GM03348 (cell line): ENCODE results near the gene DCLK1.
A peak's percentile ranks its signal among the peaks of the same experiment; 100 is the strongest.

ENCODE experiments used
- DNase-seq: peaks from one replicate; pipeline ENCODE4 v3.0.0; 2012; ENCODE audit warnings: low spot score

DCLK1 gene

DNA sequence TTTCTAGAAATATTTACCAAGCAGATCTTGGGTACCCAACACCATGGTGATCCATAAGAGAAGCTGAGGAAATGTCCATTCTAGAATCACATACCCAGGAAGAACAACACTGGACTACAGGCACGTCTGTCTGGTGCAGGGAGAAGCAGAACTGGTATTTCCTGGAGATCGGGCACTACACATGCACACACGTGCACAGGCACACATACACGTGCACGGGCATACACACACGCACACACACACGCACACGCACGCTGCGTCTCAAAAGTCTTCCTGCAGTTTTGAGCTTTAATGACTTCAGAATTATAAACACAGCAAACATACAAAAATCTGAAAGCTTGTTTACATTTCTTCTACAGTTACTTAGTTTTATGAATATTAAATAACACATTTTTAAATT is 189.8 kb downstream of the DCLK1 start:
- no peak for DNase-seq

DNA sequence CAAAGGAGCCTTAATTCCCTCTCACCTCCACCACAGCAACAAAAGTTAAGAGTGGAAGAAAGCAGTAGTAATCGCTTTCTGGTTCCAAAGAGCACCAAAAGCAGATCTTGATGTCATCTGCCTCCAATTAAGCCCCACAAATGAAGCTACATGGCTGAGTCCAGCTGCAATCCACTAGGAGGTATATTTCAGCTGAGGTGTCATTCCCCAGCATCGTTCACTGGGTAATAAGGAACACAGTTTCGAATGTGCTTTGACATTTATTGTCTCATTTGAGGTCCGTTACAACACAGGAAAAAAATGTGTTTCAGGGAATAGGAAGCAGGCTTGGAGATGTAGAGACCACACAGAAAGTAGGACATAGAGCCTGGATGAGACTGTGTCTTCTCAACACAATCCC is 190.4 kb downstream of the DCLK1 start:
- no peak for DNase-seq

DNA sequence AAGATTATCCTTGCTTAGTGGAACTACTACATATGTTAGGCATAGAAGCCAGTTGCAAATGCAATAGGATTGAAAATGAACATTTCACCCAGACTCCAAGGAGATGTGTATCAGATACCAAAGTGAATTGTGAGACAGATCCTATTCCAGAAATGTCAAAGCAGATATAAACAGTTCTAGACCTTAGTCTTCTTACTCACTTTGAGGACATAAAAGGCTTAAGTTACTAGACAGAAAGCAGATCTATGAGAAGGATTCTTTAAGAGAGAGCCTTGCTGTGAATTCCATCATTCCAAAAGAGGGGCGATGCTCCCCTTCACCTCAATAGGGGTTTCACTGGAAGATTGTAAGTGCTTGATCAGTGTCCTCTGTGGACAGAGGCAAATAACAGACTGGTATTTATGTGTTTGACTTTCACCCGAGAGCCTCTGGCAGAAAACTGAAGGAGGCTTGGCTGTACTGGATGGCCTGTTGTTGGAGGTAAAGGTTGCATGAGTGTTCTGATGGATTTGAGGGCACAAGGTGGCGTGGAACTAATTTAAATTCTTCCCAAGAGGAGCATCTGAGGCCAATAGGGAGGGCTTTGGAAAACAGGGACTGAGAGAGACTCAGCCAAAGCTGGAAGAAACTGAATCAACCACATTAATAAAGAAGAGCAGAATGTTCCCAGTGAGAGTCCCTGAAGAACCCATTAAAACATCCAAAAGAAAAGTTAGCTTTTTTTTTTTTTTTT is 194.8 kb downstream of the DCLK1 start:
- no peak for DNase-seq

DNA sequence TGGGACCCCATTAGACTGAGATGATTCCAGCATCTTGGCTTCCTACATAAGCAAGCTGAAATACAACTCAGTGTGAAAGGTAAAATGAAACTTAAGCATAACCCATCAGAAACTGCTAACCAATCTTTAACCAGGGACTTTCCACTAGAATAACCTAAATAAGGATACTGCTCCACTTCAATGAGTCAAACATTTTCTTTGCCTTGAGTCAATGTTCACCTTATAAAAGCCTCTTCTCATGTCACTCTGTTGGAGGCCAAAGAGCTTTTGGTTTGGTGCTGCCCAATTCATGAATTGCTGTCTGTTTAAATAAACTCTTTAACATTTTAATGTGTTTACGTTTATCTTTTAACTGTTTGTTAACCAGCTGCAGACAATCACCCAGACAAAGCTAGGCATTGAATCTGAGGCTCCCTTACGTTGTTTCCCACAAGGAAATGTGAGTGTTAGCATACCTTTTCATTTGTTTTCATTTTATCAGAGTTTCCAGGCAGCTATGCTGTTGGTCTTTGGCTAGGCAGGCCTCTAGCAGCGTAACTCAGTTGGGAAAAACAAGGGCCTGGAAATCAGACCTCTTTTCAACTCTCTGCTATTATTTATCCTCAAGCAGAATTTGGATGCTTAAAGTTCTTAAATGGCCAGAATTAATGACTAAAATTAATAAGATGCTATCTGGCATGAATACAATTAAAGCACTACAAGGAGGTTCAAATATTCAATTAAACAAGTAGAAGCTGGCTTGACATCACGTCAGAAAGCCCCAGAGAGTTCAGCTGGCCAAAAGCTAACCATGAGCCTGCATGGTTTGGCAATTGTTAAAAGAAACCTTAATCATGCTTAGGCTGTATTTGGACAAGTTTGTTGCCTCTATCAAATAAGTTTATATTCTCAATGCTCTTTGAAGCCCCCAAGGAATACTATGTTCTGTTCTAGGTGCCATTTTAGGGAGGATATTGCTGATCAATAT is 200.2 kb downstream of the DCLK1 start:
- no peak for DNase-seq

DNA sequence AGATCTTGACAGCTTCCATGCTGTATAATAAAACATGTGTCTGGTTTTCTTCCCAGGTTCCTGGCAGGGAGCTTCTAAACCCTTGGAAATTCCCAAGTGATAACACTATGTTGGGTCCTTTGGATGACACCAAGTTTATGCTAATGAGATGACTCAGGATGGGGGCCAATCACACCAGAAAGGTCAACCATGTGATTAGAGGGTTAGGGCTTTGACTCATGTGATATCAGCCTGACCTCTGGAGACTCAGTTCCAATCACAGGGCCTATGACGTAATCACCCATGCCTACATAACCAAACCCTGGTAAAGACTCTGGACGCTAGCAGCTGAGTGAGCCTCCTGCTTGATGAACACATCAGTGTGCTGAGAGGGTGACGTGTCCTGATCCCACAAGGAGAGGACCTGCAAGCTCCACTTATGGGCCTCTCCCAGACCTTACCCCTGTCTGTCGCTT is 203.6 kb downstream of the DCLK1 start:
- DNase-seq: peak; percentile 24

DNA sequence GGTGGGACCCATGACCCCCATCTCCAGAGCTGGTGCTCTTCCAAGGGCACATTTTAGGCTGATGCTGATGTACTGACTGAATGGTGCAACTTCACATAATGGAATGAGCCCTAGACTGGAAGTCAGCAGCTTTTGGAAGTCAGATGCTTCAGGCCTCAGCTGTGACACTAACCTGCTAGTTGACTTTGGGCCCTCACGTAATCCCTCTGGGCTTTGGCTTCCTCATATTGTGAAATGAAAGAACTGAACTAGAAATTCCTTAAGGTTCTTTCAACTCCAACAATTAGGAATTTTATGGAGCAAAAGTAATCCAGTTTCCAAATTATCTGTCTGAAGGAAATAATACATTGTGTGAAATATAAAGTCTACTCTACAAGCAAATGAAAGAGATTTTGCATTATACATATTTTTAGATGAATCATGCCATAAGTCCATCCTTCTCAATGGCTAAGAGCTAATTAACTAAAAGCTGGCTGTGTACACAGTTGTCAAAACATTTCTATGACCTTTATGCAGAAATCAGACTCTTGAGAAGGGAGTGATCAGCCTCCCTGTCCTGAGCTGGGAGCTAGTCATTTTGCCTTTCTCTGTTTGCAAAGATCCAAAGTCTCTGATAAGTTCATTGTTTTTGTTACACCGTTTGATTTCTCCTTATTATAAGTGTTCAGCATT is 204.2 kb downstream of the DCLK1 start:
- DNase-seq: no peak

DNA sequence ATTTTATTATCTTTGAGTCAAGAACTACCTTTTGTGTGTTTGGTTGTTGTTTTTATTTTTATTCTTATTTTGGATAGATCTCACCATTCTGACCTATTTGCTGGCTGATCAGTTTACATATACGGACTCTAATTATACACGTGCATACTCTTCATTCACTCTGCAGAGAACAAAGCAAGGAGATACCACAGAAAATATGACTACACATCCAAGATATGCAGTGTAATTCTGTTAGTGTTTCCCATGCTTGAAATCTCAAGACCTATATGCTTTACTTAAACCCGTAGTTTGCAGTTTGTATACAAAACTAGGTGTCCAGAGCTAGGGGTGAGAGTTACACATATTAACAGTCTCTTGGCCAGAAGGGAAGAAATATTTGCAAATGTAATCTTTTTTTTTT is 205.5 kb downstream of the DCLK1 start:
- no peak for DNase-seq

DNA sequence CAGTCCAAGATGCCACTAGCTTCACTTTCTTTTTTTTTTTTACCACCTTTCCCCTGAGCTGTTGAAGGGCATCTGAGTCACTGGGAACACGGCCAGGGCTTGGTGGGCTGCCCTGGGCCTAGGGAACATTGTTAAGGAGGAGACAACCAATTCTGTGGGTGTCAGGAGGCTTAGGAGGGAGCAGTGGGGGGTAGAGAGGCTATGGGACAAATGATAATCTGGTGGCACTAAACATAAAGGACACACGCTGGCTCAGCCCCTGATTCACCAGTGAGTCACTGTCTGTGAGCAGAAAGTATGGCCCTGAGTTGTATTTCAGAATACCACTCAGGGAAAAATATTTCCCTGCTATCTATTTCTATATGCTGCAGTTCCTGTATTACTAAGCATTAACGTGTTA is 207.8 kb downstream of the DCLK1 start:
- DNase-seq: peak; percentile 64

DNA sequence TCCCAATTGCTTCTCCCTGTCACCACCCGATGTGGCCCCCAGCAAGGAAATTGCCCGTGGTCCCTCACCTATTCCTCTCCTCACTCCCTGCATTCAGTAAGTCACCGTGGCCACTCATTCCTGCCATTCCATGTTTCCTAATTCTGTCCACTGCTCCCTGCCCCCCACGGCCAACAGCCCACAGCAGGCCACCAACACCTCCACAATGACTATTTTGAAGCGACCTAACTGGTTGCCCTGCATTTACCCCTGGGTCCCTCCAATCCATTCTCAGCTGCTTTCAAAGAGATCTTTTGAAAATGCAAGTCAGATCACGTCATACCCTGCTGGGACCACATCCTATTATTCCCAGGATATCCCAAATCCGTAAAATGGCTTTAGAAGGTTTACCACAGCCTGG is 210.4 kb downstream of the DCLK1 start:
- DNase-seq: no peak

DNA sequence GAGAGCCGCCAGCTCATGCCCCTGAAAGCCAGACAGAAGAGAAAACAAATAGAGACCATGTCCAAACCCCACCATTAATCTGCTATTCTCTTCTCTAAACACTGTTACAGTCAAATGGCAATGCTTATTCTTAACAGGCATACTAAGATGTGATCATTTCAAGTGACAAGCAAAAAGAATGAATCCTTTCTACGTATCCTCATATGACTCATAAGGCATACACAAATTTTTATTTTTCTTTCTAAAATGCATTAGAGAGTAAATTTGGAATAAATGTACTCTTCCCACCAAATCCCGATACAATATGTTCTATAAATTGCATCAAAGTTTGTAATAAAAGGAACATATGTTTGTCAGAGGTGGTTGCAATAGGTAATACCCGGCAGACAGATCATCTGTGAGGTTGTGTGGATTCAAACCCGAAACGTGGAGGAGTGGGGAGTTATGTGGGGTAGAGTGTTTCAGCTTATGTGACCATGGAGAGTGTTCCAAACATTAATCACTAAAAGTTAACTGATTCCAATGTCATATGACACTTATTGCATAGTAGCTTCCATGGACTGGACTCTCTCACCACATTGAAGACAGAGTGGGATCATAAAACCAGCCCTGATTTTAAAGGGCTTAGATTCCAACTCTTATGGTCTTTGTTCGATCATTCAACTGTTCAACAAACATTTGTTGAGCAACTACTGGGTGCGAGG is 213.1 kb downstream of the DCLK1 start:
- DNase-seq: peak; percentile 22

DNA sequence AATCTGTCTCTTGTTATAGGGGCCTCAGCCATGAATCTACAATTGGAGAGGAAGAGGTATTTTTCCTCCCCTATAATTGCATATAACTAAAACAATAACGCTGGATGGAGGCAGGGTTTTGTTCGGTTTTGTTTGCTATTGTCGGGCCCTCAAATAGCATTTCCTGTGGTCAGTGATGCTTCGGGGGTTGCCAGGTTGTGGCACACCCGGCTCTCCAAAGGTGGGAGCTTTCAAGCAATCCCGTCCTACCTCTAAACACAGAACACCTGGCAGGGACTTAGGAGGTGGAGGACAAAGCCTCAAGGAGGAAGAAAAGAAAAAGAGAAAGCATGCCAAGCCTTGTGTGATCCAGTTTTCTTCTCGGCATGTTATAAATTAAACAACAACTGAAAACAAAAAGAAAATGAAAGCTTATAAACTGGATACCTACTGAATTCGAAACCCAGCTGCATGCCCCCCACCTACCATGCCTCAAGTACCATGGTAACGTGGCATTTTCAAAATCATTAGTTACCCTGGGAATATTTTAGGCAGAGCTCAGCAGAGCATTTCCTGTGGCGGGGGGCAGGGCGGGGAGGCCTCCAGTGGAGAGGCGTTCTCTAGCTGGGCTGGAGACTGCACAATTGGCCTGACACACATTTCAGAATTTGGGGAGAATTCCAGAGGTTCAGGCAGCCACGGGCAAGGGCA is 213.8 kb downstream of the DCLK1 start:
- peak; percentile 63 for DNase-seq

DNA sequence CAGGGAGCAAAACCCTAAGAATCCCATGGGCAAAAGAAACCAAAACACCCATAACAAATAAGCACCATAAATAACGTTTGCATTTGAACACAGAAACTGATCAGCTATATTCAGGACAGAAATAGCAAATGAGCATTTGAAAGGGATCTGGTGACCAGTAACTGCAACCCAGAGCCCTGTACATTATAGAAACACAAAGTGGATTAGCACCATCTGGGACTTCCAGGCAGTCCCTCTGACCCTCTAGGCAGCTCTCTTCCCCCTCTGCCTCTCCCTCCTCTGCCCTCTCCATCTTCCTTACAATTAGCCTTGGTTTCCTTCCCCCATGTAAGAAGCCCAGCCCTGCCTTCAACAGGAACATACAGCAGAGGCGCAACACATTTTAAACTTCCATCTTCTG is 215.0 kb downstream of the DCLK1 start:
- no peak for DNase-seq

DNA sequence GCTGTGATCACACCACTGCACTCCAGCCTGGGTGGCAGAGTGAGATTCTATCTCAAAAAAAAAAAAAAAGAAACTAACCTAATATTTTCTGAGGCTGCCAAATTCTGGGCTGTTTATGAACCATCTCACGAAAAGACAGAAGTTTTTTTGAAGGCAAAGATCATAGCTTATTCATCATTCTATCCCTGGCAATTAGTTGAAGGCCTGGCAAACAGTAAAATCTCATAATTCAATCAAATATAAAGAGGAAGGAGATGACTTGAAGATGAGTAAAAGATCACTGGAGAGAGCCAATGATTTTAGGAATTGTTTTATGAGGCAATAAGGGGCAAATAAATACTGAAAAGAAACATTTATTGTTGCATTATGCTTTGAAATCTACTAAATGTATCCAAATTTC is 216.5 kb downstream of the DCLK1 start:
- DNase-seq: peak; percentile 53

DNA sequence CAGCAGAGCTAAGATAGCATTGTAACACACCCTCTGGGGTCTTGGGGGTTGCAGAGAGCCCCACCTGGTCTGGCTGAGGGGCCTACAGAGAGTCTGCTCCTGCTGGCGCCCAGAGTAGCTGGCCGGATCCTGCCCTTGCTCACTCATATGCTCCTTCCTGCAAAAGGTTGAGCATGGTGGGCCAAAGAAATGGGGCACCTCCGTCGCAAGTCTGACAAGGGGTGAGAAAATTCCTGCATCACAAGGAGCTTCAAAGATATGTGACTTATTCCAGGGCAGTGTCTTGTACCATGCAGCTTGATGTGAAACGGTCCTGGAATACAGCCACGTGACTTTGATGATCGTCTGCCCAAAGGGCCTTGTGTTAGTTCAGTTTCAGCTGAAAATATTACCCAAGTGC is 218.3 kb downstream of the DCLK1 start:
- no peak for DNase-seq

DNA sequence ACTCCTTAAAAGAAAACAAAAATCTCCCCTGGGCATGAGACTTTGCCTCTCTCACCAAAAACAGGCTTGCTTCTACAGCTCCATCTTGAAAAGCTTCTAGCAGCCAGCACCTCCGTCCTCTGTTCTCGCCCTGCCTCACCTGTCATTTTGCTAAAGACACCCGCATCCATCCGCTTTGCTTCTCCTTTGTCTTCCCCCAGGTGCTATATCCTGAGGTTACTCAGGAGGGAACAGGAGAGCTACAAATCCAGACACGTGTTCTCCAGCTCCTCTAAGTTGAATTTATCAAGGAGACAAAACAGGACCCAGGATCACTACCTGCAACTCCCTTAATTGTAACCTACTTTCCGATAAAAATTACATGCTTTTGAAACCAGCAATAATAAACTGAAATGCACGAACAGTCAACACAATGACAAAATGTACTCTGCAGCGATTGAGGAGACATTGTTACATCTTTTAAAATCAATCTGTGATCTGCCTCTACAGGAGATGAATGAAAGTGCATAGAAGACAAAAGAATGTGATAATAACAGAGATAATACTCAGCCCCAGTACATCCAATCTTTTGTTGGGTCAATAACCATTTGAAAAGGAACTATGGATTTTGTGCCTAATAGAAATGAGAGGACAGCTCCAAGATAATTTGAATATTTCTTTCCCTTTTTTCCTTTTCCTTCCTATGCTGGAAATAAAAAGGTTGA is 221.2 kb downstream of the DCLK1 start:
- no peak for DNase-seq

DNA sequence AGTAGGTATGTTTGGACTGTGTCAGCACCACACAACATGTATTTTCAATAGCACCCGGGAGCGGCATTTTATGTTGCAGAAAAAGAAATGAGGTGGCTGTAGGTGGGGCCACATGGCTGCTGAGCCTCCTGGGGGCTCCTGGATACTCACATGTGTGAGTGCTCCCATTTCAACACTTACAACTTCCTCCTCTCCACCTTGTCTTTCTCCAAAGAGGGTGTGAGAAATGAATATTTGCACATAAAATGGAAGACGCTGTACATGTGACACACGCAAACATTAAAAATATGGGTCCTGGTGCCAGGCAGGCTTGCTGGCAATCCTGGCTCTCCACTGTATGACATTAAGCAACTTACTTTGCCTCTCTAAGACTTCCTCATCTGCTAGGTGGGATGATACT is 222.1 kb downstream of the DCLK1 start:
- DNase-seq: no peak

DNA sequence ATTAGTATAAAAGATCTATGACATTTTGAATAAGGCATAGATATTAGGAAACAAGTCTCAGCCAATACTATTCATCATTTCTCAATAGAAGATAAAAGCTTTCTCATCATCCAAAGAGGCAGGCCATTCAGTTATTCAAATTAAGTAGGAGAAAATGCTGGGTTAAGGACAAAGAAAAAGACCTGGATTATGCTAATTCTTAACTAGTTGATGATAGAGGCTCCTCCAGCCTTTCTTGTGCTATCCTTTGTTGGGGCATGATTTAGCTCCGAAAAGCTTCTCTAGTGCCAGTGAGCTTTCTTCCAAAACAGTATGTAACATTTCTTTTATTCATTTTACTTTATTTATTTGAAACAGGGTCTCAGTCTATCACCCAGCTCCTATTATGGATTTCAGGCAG is 223.0 kb downstream of the DCLK1 start:
- no peak for DNase-seq

DNA sequence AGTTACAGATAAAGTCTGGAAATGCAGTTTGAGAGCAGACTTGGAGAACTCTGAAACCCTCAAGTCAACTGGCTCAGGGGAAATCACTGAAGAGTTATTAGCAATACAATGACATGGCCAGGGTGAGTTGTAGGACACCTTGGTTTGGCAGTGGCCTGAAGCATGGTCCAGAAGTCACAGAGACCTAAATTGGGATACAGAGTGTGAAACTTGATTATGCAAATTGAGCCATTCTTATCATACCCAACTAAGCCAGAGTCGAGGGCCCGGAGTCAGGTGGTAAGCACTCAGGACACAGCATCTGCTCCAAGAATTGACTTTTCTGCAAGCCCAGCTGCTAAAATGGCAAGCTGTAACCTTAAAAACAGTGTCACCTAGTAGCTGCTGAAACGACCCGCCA is 224.5 kb downstream of the DCLK1 start:
- no peak for DNase-seq

DNA sequence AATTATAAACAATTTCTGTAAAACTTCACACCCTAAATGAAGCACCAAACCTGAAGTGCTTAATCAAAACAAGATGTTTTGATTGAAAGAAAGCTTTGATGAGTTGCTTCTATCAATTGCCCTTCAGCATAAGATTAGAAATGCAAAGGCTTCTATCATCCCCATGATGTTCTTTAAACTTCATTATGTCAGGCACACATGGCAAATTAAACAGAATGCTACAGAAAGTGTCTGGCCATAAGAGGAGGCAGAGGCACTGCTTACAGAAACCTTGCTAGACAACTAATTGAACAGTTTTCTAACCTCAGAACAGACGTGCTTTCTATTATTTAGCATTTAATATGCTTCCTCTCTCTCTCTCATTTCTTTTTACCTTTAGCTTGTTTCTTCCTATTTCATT is 228.1 kb downstream of the DCLK1 start:
- DNase-seq: no peak

DNA sequence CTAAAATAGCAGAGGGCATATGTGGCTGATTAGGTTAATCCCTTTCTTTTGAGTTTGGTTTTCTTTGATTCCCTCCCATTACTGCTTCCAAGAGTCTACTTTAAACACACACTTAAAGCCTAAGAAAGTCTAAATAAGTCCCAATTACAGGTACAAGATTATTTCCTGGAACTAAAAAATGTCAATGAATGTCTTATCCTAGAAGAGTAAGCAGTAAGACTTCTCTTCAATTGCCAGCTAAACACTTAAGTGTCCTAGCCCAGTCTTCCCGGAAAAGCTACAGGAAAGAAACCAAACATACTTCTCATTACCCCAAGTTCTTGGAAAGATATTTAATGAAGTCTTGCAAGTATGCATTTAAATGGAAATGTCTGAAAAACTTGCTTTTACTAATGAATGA is 233.1 kb downstream of the DCLK1 start:
- DNase-seq: no peak

DNA sequence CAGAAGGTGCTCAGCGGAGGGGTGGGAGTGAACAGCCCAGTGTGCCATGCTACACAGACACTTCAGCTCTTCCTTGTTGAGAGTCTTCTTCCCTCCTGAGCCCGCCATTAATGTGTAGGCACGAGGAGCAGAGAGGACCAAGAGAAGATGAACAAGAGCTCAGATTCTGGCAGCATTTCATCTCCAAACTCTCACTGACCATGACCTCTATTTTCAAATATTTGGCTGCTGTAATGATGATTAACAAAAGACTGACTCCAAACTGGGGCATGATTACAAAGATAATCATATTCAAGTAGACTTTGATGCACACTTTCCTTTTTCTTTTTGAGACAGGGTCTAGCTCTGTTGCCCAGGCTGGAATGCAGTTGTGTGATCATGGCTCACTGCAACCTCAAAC is 236.5 kb downstream of the DCLK1 start:
- peak; percentile 23 for DNase-seq
